HPDE6-E6E7 (cell line): ENCODE measurements around the gene HEATR9.

Experiments used
- DNase-seq: peaks from one replicate; pipeline ENCODE4 v3.0.0; 2011; ENCODE audit warnings: missing footprints; ENCODE audit errors: extremely low spot score

HEATR9 gene

GRCh38 chr17:35895636-35896587, 27.2 kb upstream of the HEATR9 start:
- no peak for DNase-seq

GRCh38 chr17:35894206-35894605, 25.5 kb upstream of the HEATR9 start:
- no peak for DNase-seq

- DNase-seq, result no peak
These were observed 25.1 kb upstream of the HEATR9 start for GRCh38 chr17:35893751-35894150.

GRCh38 chr17:35892091-35893035, 23.7 kb upstream of the HEATR9 start:
- no peak for DNase-seq

- DNase-seq, result no peak
These were observed 22.6 kb upstream of the HEATR9 start for GRCh38 chr17:35891269-35891668.

- no peak for DNase-seq
These were observed 22.1 kb upstream of the HEATR9 start for GRCh38 chr17:35890774-35891155.

- DNase-seq, result no peak
These were observed 21.4 kb upstream of the HEATR9 start for GRCh38 chr17:35889818-35890773.

- DNase-seq, result no peak
These were observed 20.6 kb upstream of the HEATR9 start for GRCh38 chr17:35889241-35889640.

GRCh38 chr17:35879773-35880654, 11.3 kb upstream of the HEATR9 start, which contains the start of gene CCL5:
Gene CCL5 (minus strand): TSS chr17:35880360.
- peak; percentile 25 for DNase-seq

- DNase-seq, result no peak
These were observed 9.7 kb upstream of the HEATR9 start for GRCh38 chr17:35878361-35878760.

GRCh38 chr17:35877345-35878029, 8.8 kb upstream of the HEATR9 start:
- no peak for DNase-seq

GRCh38 chr17:35876534-35876933, 7.8 kb upstream of the HEATR9 start:
- DNase-seq, result no peak

GRCh38 chr17:35875800-35876139, 7.1 kb upstream of the HEATR9 start:
- no peak for DNase-seq

- no peak for DNase-seq
These were observed 6.5 kb upstream of the HEATR9 start for GRCh38 chr17:35875072-35875799.

GRCh38 chr17:35872196-35872980, 3.7 kb upstream of the HEATR9 start:
- no peak for DNase-seq

GRCh38 chr17:35870906-35871819, 2.5 kb upstream of the HEATR9 start:
- DNase-seq, result no peak

- DNase-seq, result no peak
These were observed 1.1 kb downstream of the HEATR9 start for GRCh38 chr17:35867574-35867973.
